HG03442 (cell line): ENCODE results near the gene PML.
"Not testable (repeated sequence)": the region's sequence is repeated elsewhere in the genome, so short reads cannot be mapped to it uniquely, and the experiment has no call there.

Source experiments
- ATAC-seq: cut with Tn5 transposase; IDR thresholded peaks from one replicate; pipeline ENCODE4 v1.9.1; 2021; ENCODE audit warnings: mild to moderate bottlenecking, moderate library complexity; ENCODE audit not compliant: unreplicated experiment

Gene PML

GRCh38 chr15:74037171-74038117, 42.9 kb downstream of the PML start:
- ATAC-seq = no peak

DNA sequence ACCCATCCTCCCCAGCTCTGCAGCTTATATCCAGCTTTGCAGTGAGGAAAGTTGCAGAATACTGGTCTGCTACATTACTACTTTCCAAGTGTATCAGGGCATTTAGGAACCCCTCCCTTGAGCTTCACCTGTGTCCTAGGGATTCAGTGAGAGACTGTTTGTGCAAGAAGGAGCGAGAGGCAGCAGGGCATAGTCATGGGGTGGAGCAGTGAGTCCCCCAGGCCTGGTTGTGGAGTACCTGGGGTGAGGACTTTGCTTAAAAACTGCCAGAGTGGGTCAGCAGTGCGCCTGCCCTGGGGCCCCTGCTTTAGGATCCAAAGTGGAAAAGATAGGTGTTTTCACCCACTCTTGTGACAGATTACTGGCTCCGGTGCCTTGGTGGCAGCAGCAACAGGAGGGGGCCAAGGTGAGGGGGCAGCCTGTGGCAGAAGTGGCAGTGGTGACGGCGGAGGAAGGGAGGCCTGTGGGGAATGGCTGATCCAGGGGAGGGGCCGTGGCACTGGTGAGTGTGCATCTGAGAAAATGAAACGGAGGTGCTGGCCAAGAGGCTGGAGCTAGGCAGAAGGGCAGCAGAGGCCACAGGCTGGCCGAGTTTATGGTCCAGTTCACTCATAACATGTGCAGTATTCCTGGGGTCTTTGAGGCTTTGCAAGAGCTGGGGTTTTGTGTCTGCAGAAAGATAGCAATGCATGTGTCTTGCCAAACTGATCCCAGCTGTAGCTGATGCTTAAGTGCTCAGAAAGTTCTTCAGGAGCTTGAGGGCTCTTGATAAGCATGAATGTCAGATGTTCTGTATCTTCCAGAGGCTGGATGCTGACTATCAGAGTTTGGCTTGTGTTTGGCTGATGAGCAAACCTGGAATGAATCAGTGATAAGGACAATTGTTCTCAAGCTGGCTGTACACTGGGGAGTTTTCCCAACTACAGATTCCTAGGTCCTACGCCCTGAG, 44.5 kb downstream of the PML start:
- no peak for ATAC-seq

GRCh38 chr15:74039656-74040010, 45.1 kb downstream of the PML start:
- ATAC-seq = no peak

GRCh38 chr15:74040109-74040850, 45.8 kb downstream of the PML start:
- ATAC-seq = no peak

DNA sequence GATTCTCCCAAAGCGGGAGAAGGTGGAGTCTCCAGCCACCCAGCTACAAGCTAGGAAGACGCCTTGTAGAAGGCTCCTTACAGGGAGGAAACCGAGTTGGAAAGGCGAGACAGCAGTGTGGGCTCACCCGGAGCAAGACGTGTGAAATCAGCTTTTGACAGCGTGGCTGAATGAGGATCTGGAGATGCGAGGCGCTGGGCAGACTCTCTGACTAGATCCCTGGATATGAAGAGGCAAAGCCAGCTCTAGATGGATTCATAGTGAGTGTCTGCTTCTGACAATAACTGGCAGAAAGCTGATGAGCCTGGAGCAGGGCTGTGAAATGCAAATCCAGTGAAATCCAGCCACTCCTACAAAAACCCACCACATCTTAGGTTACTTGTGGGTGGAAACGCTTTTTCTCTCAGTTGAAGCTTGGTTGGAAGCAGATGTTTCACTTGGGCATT, 46.8 kb downstream of the PML start:
- no peak for ATAC-seq

GRCh38 chr15:74041777-74042435, 47.4 kb downstream of the PML start:
- ATAC-seq = no peak

DNA sequence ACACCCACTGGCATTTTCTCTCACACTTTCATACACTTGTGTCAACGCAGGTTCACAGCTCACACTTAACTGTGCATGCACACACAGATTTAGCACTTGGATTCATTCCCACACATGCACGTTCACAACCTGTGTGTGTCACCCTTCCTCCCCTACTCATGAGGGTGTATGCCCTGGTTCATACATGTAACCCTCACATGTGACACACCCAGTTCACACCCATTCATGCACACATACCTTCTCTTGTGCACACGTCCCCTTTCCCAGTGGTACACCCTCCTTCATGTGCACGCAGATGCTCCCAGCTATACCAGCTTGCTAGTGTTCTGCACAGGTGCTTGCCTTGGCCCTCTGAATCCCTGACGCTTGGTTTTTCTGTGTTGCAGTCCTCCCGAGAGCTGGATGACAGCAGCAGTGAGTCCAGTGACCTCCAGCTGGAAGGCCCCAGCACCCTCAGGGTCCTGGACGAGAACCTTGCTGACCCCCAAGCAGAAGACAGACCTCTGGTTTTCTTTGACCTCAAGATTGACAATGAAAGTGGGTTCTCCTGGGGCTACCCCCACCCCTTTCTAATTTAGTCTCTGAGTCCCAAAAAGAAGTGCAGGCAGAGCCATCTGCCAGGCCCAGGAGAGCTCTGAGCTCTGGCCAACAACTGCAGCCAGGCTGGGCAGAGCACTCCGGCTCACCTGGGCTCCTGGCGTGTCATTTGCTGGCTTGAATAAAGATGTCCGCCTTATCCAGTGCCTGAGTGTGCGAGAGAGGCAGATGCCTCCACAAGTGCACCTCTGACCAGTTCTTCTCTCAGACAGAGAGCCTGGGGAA, 48.3 kb downstream of the PML start:
- ATAC-seq = no peak

DNA sequence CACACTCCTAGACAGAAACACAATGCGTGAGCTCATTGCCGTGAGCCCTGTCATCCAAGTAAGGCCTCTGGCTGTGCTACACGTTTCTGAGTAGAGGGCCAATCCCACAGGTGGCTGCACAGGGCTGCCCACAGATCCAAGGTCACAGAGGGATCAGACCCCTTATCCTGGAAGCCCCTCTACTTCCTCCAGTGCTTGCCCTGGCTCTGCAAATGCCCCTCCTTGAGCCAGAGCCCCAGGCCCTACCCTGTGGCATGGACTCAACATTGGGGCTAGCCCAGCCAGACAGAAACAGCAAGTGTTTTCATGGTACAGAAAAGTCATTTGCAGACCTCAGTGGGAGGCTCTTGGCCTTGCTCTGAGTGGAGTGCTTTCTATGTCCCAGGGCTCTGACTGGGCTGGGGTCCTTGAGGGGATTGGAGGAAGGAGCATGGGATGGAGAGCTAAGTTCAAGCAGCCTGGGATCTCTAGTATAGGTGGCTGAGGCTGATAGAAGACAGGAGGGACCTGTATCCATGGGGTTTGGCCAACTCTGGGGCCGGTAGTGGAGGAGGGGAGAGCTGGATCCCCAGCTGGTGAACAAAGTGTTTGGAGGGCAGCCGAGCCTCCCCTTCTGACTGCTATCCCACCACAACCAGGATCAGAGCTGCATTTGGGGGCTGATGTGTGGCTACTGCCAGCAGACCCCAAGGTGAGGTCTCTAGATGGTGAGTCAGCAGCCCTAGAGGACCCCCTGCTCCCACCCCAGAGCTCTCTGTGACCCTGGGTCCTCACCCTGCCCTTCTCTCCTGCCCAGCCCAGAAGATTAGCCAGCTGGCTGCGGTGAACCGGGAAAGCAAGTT, 49.1 kb downstream of the PML start:
- ATAC-seq = no peak

GRCh38 chr15:74044267-74045110, 50.0 kb downstream of the PML start:
- no peak for ATAC-seq

GRCh38 chr15:74045184-74045583, 50.7 kb downstream of the PML start:
- ATAC-seq = no peak

- ATAC-seq = no peak
Measured at GRCh38 chr15:74045636-74046274, 51.2 kb downstream of the PML start.

DNA sequence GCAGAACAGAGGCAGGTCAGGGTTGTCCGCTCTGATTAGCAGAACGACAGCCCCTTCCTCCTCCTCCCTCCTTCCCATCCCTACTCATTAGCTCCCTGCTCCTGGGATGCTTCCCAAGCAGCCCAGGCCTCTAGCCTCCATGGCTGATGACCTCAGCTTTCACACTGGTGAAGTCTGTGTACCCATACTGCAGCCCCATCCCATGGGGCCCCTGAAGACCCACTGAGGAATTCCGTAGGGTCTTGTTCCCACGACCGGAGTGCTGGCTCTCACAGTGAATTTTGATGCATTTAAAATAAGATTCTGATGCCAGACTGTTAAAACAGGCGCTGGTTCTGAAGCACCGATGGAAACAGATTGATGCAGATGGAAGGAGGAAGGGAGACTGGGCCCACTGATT, 51.8 kb downstream of the PML start:
- ATAC-seq = no peak

DNA sequence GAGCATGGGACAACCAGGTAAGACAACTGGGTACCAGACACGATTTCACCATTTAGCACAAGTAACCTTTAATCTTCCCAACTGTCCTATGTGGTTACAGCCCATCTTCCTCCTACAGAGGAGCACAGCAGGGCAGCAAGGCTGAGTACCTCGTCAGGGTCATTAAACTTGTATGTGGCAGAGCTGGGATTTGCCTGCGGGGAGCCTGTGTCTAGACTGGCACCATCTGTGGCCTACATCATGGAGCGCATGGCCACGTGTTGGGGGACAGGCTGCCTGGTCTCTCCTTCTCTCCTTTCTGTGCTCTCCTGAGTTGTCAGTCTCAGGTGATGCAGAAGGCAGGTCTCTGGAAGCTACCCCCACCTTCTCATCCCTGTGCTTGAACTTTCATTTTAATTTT, 55.6 kb downstream of the PML start:
- ATAC-seq = no peak

DNA sequence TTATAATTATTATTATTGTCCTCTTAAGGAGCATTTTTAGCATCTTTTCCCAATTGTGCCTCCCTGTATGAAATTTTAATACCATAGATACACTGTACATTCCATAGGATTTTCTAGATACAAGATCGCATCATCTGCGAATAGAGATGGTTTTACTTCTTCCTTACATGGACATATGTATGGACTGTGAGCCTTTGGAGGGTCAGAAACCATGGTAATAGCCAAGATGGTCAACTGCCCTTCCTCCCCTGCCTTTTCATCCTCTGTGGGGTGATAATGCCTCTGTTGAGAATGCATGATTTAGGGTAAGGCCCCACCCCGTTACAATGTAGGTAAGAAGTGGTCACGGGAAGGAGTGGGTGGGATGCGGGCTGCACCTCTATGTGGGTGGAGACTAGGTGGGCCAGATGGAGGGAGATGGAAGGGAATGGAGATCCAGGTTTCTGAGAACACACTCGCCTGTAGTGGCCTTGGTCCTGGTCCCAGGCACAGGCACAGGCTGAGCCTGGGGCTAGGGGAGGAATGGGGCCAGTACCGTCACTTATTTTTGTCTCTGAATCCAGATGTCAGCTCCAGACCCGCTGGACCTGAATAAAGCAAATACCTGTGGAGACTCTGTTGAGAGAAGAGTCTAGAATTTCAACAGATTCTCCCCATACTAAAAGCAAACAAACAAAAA, 56.2 kb downstream of the PML start:
- no peak for ATAC-seq

DNA sequence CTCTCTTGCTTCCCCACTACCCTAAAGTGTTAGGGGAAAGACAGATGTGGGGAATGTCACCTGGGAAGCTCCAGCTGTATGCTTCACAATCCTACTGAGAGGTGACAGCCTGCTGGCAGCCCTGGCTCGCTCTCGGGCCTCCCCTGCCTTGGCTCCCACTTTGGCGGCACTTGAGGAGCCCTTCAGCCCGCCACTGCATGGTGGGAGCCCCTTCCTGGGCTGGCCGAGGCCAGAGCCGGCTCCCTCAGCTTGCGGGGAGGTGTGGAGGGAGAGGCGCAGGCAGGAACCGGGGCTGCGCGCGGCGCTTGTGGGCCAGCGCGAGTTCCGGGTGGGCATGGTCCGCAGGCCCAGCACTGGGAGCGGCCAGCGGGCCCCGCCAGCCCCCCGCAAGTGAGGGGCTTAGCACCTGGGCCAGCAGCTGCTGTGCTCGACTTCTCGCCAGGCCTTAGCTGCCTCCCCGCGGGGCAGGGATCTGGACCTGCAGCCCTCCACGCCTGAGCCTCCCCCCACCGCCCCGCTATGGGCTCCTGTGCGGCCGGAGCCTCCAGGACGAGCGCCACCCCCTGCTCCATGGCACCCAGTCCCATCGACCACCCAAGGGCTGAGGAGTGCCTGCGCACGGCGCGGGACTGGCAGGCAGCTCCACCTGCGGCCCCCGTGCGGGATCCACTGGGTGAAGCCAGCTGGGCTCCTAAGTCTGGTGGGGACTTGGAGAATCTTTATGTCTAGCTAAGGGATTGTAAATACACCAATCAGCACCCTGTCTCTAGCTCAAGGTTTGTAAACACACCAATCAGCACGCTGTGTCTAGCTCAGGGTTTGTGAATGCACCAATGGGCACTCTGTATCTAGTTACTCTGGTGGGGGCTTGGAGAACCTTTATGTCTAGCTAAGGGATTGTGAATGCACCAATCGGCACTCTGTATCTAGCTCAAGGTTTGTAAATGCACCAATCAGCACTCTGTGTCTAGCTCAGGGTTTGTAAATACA, 58.0 kb downstream of the PML start:
- ATAC-seq = not testable (repeated sequence)

DNA sequence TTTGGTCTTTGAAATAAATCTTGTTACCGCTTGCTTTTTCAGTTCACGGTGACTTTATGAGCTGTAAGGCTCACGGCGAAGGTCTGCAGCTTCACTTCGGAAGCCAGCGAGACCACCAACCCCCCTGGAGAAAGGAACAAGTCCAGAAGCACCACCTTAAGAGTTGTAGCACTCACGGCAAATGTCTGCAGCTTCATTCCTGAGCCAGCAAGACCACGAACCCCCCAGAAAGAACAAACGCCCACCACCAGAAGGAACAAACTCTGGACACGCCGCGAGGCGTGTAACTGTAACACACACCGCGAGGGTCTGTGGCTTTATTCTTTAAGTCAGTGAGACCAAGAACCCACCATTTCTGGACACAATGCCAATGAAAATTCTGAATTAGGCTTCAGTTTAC, 59.0 kb downstream of the PML start:
- ATAC-seq = no peak
